Ascending aorta (tissue), 2 donors: ENCODE results near the gene GATB. TPM values are rescaled to one million over a fixed set of nuclear protein-coding genes. Genes with fewer than 3 reads are reported as not detected.

Source experiments
- DNase-seq, 2 donors: peaks; one replicate each; pipeline ENCODE4 v3.0.0-alpha.2; 2019; ENCODE audit warnings: low spot score in 2 of 2
- H3K27ac ChIP-seq, 2 donors: fragments of 200-600 bp; sonication (generic); one replicate each; pipeline ENCODE4 v1.5.1; 2016 to 2017; ENCODE audit warnings: mild to moderate bottlenecking in 1 of 2
- H3K27me3 ChIP-seq: fragments of 200-600 bp; sonication (generic); one replicate; pipeline ENCODE4 v1.5.1; 2017
- H3K36me3 ChIP-seq, 2 donors: fragments of 200-600 bp; sonication (generic); one replicate each; pipeline ENCODE4 v1.5.1; 2016
- H3K4me1 ChIP-seq, 2 donors: fragments of 200-600 bp; sonication (generic); one replicate each; pipeline ENCODE4 v1.5.1; 2016 to 2017; ENCODE audit warnings: mild to moderate bottlenecking in 1 of 2
- H3K4me3 ChIP-seq, 2 donors: fragments of 200-600 bp; sonication (generic); one replicate each; pipeline ENCODE4 v1.5.1; 2016 to 2017; ENCODE audit warnings: mild to moderate bottlenecking in 1 of 2
- H3K9me3 ChIP-seq, 2 donors: fragments of 200-600 bp; sonication (generic); one replicate each; pipeline ENCODE4 v1.5.1; 2016
- CTCF ChIP-seq, 3 experiments: fragments of 200-600 bp in 2 of 3; fragments of 450-650 bp in 1 of 3; sonication (generic) in 2 of 3; IDR thresholded peaks; one replicate each; pipeline ENCODE4 v1.5.1; 2016 to 2019; ENCODE audit warnings: antibody characterized with exemption in 3 of 3, mild to moderate bottlenecking in 1 of 3, moderate library complexity in 1 of 3
- intact Hi-C: fragments of 100-400 bp; cut with DNase I; formaldehyde crosslinking; loops from one replicate; pipeline ENCODE4 v1.15.1; 2023
- total RNA-seq: library from RNA; depleted of rRNA; stranded (reverse); fragments of >200 nt; gene quantifications from one replicate; pipeline ENCODE4 v1.1.0, GENCODE V29; 2016

GATB gene
- total RNA-seq, 1 donor from 2014 or later, result 16.7 TPM

- intact Hi-C loops, result no loop called here
- H3K4me3 ChIP-seq, result no peak overlapping the region
- no peak for DNase-seq
- no peaks in the 10 kb centered on the region for H3K27me3 ChIP-seq
- H3K9me3 ChIP-seq, result no peaks in the 10 kb centered on the region
- no peaks in the 10 kb centered on the region for H3K4me1 ChIP-seq
- no peaks in the 10 kb centered on the region for H3K36me3 ChIP-seq
- no peak for TF ChIP-seq CTCF (IDR thresholded peaks at IDR 0.05)
- no peak overlapping the region for H3K27ac ChIP-seq
Observed at GRCh38 chr4:151653548-151653918, 107.3 kb downstream of the GATB start.

GRCh38 chr4:151652841-151653547 is 107.8 kb downstream of the GATB start:
- Histone ChIP-seq H3K27ac (no peak overlapping the region), H3K4me3 (no peak overlapping the region), H3K9me3 (no peaks in the 10 kb centered on the region), H3K4me1 (no peaks in the 10 kb centered on the region), H3K36me3 (no peaks in the 10 kb centered on the region), H3K27me3 (no peaks in the 10 kb centered on the region)
- intact Hi-C loops, result no loop called here
- no peak for DNase-seq
- no peak for TF ChIP-seq CTCF (IDR thresholded peaks at IDR 0.05)

- H3K4me3 ChIP-seq, result no peak overlapping the region
- H3K9me3 ChIP-seq, result no peaks in the 10 kb centered on the region
- H3K27me3 ChIP-seq, result no peaks in the 10 kb centered on the region
- no peaks in the 10 kb centered on the region for H3K36me3 ChIP-seq
- no peak for DNase-seq
- H3K27ac ChIP-seq, result no peak overlapping the region
- TF ChIP-seq CTCF (IDR thresholded peaks at IDR 0.05), result no peak
- H3K4me1 ChIP-seq, result no peaks in the 10 kb centered on the region
- intact Hi-C loops, result no loop called here
Observed at GRCh38 chr4:151651496-151651895, 109.3 kb downstream of the GATB start.

GRCh38 chr4:151649479-151649878 is 111.3 kb downstream of the GATB start:
- intact Hi-C loops, result no loop called here
- Histone ChIP-seq H3K36me3 (no peaks in the 10 kb centered on the region), H3K4me1 (no peaks in the 10 kb centered on the region), H3K4me3 (no peak overlapping the region), H3K27me3 (no peaks in the 10 kb centered on the region), H3K27ac (no peak overlapping the region), H3K9me3 (no peaks in the 10 kb centered on the region)
- no peak for TF ChIP-seq CTCF (IDR thresholded peaks at IDR 0.05)
- no peak for DNase-seq

- intact Hi-C loops, result no loop called here
- no peaks in the 10 kb centered on the region for H3K36me3 ChIP-seq
- no peak overlapping the region for H3K4me3 ChIP-seq
- DNase-seq, result no peak
- H3K27me3 ChIP-seq, result no peaks in the 10 kb centered on the region
- H3K4me1 ChIP-seq, result no peaks in the 10 kb centered on the region
- H3K9me3 ChIP-seq, result no peaks in the 10 kb centered on the region
- no peak for TF ChIP-seq CTCF (IDR thresholded peaks at IDR 0.05)
- H3K27ac ChIP-seq, result no peak overlapping the region
Observed at GRCh38 chr4:151646322-151646721, 114.5 kb downstream of the GATB start.

GRCh38 chr4:151644622-151645021 is 116.2 kb downstream of the GATB start:
- Histone ChIP-seq H3K9me3 (no peaks in the 10 kb centered on the region), H3K36me3 (no peaks in the 10 kb centered on the region), H3K4me1 (no peaks in the 10 kb centered on the region), H3K4me3 (no peak overlapping the region), H3K27ac (no peak overlapping the region), H3K27me3 (no peaks in the 10 kb centered on the region)
- no peak for DNase-seq
- no peak for TF ChIP-seq CTCF (IDR thresholded peaks at IDR 0.05)
- intact Hi-C loops, result no loop called here
